ENCODE results near the gene BCAS1.

The BCAS1 gene

DNA sequence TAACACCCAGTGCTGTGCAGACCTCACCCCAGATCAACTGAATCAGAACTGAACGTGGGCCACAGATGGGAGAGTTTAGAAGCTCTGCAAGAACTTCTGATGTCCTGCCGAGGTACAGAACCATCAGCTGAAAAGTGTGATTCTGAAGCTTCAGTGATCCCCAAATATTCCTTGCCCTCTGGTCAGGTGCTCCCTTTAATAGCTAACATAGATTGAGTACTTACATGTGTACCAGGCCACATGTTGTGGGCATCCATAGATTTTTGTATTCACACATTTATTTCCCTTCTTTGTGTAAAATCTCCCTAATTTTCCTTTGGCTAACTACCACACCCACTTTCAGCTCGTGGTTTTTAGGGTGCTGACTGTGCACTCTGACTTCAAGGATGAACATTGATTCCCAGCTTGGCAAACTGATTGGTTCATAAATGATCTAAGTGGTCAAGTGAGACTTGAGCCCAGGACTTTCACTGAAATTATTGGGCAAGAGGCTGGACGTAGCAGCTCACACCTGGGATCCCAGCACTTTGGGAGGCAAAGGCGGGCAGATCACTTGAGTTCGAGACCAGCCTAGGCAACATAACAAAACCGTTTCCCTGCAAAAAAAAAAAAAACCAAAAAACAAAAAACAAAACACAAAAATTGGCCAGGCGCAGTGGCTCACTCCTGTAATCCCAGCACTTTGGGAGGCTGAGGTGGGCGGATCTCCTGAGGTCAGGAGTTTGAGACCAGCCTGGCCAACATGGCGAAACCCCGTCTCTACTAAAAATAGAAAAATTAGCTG lies 162.2 kb downstream of the BCAS1 start:
- H3K27ac ChIP-seq: no peak overlapping the region
- no peaks in the 10 kb centered on the region for H3K36me3 ChIP-seq
- DNase-seq: no peak
- no peak overlapping the region for H3K4me3 ChIP-seq (ENCODE audit: low read depth, low read length)
- TF ChIP-seq, protein P1, sequence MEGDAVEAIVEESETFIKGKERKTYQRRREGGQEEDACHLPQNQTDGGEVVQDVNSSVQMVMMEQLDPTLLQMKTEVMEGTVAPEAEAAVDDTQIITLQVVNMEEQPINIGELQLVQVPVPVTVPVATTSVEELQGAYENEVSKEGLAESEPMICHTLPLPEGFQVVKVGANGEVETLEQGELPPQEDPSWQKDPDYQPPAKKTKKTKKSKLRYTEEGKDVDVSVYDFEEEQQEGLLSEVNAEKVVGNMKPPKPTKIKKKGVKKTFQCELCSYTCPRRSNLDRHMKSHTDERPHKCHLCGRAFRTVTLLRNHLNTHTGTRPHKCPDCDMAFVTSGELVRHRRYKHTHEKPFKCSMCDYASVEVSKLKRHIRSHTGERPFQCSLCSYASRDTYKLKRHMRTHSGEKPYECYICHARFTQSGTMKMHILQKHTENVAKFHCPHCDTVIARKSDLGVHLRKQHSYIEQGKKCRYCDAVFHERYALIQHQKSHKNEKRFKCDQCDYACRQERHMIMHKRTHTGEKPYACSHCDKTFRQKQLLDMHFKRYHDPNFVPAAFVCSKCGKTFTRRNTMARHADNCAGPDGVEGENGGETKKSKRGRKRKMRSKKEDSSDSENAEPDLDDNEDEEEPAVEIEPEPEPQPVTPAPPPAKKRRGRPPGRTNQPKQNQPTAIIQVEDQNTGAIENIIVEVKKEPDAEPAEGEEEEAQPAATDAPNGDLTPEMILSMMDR (IDR thresholded peaks at IDR 0.05; ENCODE audit: low read depth, low read length): no peak
- H3K27me3 ChIP-seq (ENCODE audit: insufficient read depth, low read depth, severe bottlenecking): no peaks in the 10 kb centered on the region
- H3K9me3 ChIP-seq (ENCODE audit: severe bottlenecking): no peaks in the 10 kb centered on the region

DNA sequence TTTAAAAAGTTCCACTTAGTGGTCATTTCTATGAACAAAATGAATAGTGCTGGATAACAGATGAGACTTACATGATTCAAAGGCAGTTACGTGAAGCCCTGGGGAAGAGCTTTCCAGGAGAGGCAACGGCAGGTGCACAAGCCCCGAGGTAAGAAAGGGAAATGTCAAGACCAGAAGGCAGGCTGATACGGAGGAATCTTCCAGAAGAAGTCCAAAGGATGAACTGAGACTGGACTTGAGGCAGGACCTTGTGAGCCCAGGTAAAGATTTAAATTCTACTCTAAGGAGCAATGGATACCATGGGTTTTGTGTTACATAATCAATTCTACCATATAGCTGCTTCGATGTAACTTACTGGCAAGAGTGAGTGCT lies 164.6 kb downstream of the BCAS1 start:
- Histone ChIP-seq H3K27me3 (ENCODE audit: insufficient read depth, low read depth, severe bottlenecking) (no peaks in the 10 kb centered on the region), H3K9me3 (ENCODE audit: severe bottlenecking) (no peaks in the 10 kb centered on the region), H3K27ac (no peak overlapping the region), H3K36me3 (no peaks in the 10 kb centered on the region), H3K4me3 (ENCODE audit: low read depth, low read length) (no peak overlapping the region)
- DNase-seq: no peak
- TF ChIP-seq, protein P1 (IDR thresholded peaks at IDR 0.05; ENCODE audit: low read depth, low read length): no peak

DNA sequence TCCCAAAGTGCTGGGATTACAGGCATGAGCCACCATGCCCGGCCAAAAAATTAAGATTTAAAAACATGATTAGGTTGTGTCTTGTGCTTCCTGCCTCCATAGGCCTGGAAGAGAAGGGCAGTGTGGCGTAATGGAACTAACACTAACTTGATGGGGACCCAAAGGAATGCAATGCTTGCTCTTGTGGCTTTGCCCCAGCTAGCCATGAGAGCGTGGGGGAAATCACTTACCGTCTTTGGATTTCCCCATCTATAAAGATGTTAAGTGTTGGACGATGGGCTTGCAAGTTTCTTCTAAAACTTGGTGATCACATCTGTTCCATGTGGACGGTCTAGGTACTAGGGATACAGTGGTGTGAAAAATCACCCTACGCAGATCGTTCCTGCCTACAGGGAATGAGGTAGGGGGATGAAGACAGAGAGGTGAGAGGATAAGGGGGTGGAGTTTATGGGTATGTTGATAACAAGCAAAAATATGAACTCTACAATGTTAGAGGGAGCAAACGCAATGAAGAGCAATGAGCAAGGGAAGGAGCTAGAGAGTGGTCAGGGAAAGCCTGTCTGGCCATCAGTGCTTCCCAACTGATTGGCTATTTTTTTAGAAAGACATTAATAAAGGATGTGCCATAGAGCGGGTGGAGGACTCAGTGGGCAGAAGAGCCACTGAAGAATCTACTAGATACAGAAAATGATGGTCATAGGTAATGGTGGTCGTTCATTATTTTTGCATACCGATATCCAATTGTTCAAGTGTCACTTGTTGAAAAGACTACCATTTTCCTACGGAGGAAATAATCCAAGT lies 165.2 kb downstream of the BCAS1 start:
- TF ChIP-seq, protein P1 (IDR thresholded peaks at IDR 0.05; ENCODE audit: low read depth, low read length): no peak
- H3K27me3 ChIP-seq (ENCODE audit: insufficient read depth, low read depth, severe bottlenecking): no peaks in the 10 kb centered on the region
- no peak overlapping the region for H3K27ac ChIP-seq
- no peaks in the 10 kb centered on the region for H3K36me3 ChIP-seq
- DNase-seq: no peak
- no peak overlapping the region for H3K4me3 ChIP-seq (ENCODE audit: low read depth, low read length)
- H3K9me3 ChIP-seq (ENCODE audit: severe bottlenecking): no peaks in the 10 kb centered on the region

DNA sequence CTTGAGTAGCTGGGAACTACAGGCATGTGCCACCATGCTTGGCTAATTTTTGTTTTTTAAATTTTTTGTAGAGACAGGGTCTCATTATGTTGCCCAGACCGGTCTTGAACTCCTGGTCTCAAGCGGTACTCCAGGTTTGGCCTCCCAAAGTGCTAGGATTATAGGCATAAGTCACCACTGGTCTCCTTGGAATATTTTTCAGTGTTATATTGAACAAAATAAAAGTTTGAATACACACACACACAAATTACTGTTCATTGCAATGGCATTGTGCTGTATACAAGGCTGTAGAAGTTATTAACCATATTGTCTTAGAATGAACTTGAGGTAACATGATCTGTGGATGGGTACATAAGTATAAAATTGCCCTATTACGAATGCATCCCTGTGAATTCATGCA lies 166.1 kb downstream of the BCAS1 start:
- H3K27ac ChIP-seq: no peak overlapping the region
- no peak for DNase-seq
- no peak overlapping the region for H3K4me3 ChIP-seq (ENCODE audit: low read depth, low read length)
- H3K36me3 ChIP-seq: no peaks in the 10 kb centered on the region
- TF ChIP-seq, protein P1 (IDR thresholded peaks at IDR 0.05; ENCODE audit: low read depth, low read length): no peak
- no peaks in the 10 kb centered on the region for H3K27me3 ChIP-seq (ENCODE audit: insufficient read depth, low read depth, severe bottlenecking)
- no peaks in the 10 kb centered on the region for H3K9me3 ChIP-seq (ENCODE audit: severe bottlenecking)

DNA sequence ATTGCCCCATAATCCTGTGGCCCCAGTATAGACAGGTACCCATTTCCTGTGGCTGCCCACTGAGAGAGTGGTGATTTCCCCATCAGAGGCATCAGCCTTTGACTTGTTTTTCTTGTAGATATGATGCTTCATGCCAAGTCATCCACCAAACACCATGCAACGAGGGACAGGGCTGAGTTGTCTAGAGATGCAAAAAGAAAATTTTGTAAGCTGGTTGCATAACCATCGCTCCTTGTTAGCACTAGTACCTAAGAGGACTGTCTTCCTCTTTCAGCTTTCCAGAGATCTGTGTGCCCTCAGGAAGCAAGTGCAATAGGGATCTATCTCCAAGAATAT lies 166.8 kb downstream of the BCAS1 start:
- no peak overlapping the region for H3K27ac ChIP-seq
- TF ChIP-seq, protein P1 (IDR thresholded peaks at IDR 0.05; ENCODE audit: low read depth, low read length): no peak
- no peaks in the 10 kb centered on the region for H3K36me3 ChIP-seq
- H3K9me3 ChIP-seq (ENCODE audit: severe bottlenecking): no peaks in the 10 kb centered on the region
- no peak for DNase-seq
- no peaks in the 10 kb centered on the region for H3K27me3 ChIP-seq (ENCODE audit: insufficient read depth, low read depth, severe bottlenecking)
- H3K4me3 ChIP-seq (ENCODE audit: low read depth, low read length): no peak overlapping the region

Measured in WERI-Rb-1 (cell line).